A549 (cell line): Measurements from ENCODE around the gene FERMT1.

Source experiments
- ELK1 ChIP-seq: fragments of 150-350 bp; IDR thresholded peaks from 2 replicates; pipeline ENCODE4 v1.6.1; 2014; ENCODE audit warnings: low read depth, mild to moderate bottlenecking, low read length
- KDM1A ChIP-seq: fragments of 200-600 bp; sonication (generic); IDR thresholded peaks from 2 replicates; pipeline ENCODE4 v1.6.1; 2016; ENCODE audit warnings: low read depth, mild to moderate bottlenecking
- MYC ChIP-seq: IDR thresholded peaks from 2 replicates; pipeline ENCODE4 v1.6.1; 2012; ENCODE audit warnings: mild to moderate bottlenecking, inconsistent platforms, low read length, improper control_type of control experiment, borderline replicate concordance
- POLR2A ChIP-seq: IDR thresholded peaks from 2 replicates; pipeline ENCODE4 v1.6.1; 2012; ENCODE audit warnings: mild to moderate bottlenecking, low read length
- RFX5 ChIP-seq: fragments of 450-650 bp; IDR thresholded peaks from 2 replicates; pipeline ENCODE4 v1.7.1; 2014; ENCODE audit warnings: antibody characterized with exemption, mild to moderate bottlenecking, moderate library complexity
- TF ChIP-seq, protein P1 (sequence below): fragments of >200 bp; sonication (Bioruptor Twin); formaldehyde crosslinking; IDR thresholded peaks from 3 replicates; pipeline ENCODE4 v1.5.1; 2016

GRCh38 chr20:6104493-6105188 lies 18.2 kb downstream of the FERMT1 start:
- TF ChIP-seq, protein P1, sequence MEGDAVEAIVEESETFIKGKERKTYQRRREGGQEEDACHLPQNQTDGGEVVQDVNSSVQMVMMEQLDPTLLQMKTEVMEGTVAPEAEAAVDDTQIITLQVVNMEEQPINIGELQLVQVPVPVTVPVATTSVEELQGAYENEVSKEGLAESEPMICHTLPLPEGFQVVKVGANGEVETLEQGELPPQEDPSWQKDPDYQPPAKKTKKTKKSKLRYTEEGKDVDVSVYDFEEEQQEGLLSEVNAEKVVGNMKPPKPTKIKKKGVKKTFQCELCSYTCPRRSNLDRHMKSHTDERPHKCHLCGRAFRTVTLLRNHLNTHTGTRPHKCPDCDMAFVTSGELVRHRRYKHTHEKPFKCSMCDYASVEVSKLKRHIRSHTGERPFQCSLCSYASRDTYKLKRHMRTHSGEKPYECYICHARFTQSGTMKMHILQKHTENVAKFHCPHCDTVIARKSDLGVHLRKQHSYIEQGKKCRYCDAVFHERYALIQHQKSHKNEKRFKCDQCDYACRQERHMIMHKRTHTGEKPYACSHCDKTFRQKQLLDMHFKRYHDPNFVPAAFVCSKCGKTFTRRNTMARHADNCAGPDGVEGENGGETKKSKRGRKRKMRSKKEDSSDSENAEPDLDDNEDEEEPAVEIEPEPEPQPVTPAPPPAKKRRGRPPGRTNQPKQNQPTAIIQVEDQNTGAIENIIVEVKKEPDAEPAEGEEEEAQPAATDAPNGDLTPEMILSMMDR, result no peak
- TF ChIP-seq ELK1 (no peak), RFX5 (no peak), POLR2A (no peak), KDM1A (no peak), MYC (no peak)
